CD14-positive monocyte (primary cell): ENCODE data around the gene SRC. TPM values are rescaled to one million over a fixed set of nuclear protein-coding genes. Genes with fewer than 3 reads are reported as not detected.

Source experiments
- DNase-seq, 3 donors: peaks; one replicate each; pipeline ENCODE4 v3.0.0-alpha.2; 2011 to 2022
- H2AFZ ChIP-seq: 2 replicates; pipeline ENCODE4 v1.6.0; 2012; ENCODE audit warnings: mild to moderate bottlenecking, low read depth, low read length, inconsistent platforms; ENCODE audit not compliant: insufficient read depth, poor library complexity, severe bottlenecking
- H3K27ac ChIP-seq, 2 donors: 1 replicate in 1 of 2; 2 replicates in 1 of 2; pipeline ENCODE4 v1.5.1; 2012 to 2013; ENCODE audit warnings: low read length in 2 of 2, control low read depth in 1 of 2, inconsistent platforms in 1 of 2, low read depth in 1 of 2, mild to moderate bottlenecking in 1 of 2
- H3K27me3 ChIP-seq, 2 donors: one replicate each; pipeline versions ENCODE4 v1.6.0 to v1.6.1; 2011 to 2013; ENCODE audit warnings: low read length in 2 of 2; ENCODE audit not compliant: control insufficient read depth in 2 of 2, insufficient read depth in 2 of 2
- H3K36me3 ChIP-seq, 2 donors: replicated peaks in 1 of 2; 1 replicate in 1 of 2; 2 replicates in 1 of 2; pipeline versions ENCODE4 v1.5.1 to v1.6.1; 2012 to 2013; ENCODE audit warnings: low read length in 2 of 2, control low read depth in 1 of 2, inconsistent platforms in 1 of 2, mild to moderate bottlenecking in 1 of 2; ENCODE audit not compliant: insufficient read depth in 2 of 2, control insufficient read depth in 1 of 2
- H3K4me1 ChIP-seq, 2 donors: 1 replicate in 1 of 2; 2 replicates in 1 of 2; pipeline versions ENCODE4 v1.5.1 to v1.6.1; 2012 to 2013; ENCODE audit warnings: low read length in 2 of 2, control low read depth in 1 of 2, inconsistent platforms in 1 of 2, mild to moderate bottlenecking in 1 of 2, moderate library complexity in 1 of 2; ENCODE audit not compliant: insufficient read depth in 2 of 2, control insufficient read depth in 1 of 2
- H3K4me2 ChIP-seq: replicated peaks from 2 replicates; pipeline ENCODE3; 2012; ENCODE audit warnings: low read length, moderate library complexity, mild to moderate bottlenecking; ENCODE audit not compliant: poor library complexity, severe bottlenecking; ENCODE audit errors: extremely low read depth
- H3K4me3 ChIP-seq, 3 experiments: fragments of 200-600 bp in 1 of 3; sonication (generic) in 1 of 3; replicated peaks in 1 of 3; 1 replicate in 2 of 3; 2 replicates in 1 of 3; pipeline ENCODE4 v1.5.1; 2011 to 2013; ENCODE audit warnings: low read length in 3 of 3, mild to moderate bottlenecking in 3 of 3, control low read depth in 2 of 3, low read depth in 2 of 3, inconsistent platforms in 1 of 3, moderate library complexity in 1 of 3
- H3K79me2 ChIP-seq: 2 replicates; pipeline ENCODE4 v1.6.0; 2012; ENCODE audit warnings: mild to moderate bottlenecking, control low read depth, inconsistent platforms, low read length, moderate library complexity; ENCODE audit not compliant: insufficient read depth
- H3K9ac ChIP-seq: 2 replicates; pipeline ENCODE4 v1.6.0; 2017; ENCODE audit warnings: low read length, mild to moderate bottlenecking; ENCODE audit not compliant: insufficient read depth, poor library complexity, severe bottlenecking
- H3K9me3 ChIP-seq, 2 donors: replicated peaks in 1 of 2; 1 replicate in 1 of 2; 2 replicates in 1 of 2; pipeline versions ENCODE4 v1.5.1 to v1.6.1; 2012 to 2013; ENCODE audit warnings: low read length in 2 of 2, control low read depth in 1 of 2; ENCODE audit not compliant: control insufficient read depth in 1 of 2, insufficient read depth in 1 of 2
- H4K20me1 ChIP-seq: 2 replicates; pipeline ENCODE4 v1.6.0; 2012; ENCODE audit warnings: mild to moderate bottlenecking, low read length, control low read depth, moderate library complexity; ENCODE audit not compliant: insufficient read depth
- H3K27ac Mint-ChIP-seq, 7 donors: one replicate each; pipeline ENCODE4 v1.8.0; 2020; ENCODE audit warnings: mild to moderate bottlenecking in 7 of 7, mixed read lengths in 7 of 7, moderate library complexity in 6 of 7, inconsistent platforms in 2 of 7
- H3K27me3 Mint-ChIP-seq, 3 donors: one replicate each; pipeline ENCODE4 v1.8.0; 2021 to 2022; ENCODE audit warnings: low read depth in 3 of 3, mild to moderate bottlenecking in 3 of 3, mixed read lengths in 3 of 3, moderate library complexity in 3 of 3, inconsistent platforms in 1 of 3
- H3K36me3 Mint-ChIP-seq, 2 donors: one replicate each; pipeline ENCODE4 v1.8.0; 2020; ENCODE audit warnings: mixed read lengths in 2 of 2, inconsistent platforms in 1 of 2, mild to moderate bottlenecking in 1 of 2
- H3K4me1 Mint-ChIP-seq: one replicate; pipeline ENCODE4 v1.8.0; 2020; ENCODE audit warnings: mild to moderate bottlenecking, mixed read lengths
- H3K4me3 Mint-ChIP-seq, 2 donors: one replicate each; pipeline ENCODE4 v1.8.0; 2020; ENCODE audit warnings: mild to moderate bottlenecking in 2 of 2, mixed read lengths in 2 of 2, moderate library complexity in 1 of 2
- H3K9me3 Mint-ChIP-seq, 7 donors: one replicate each; pipeline ENCODE4 v1.8.0; 2020 to 2022; ENCODE audit warnings: mixed read lengths in 7 of 7, mild to moderate bottlenecking in 6 of 7, moderate library complexity in 6 of 7, inconsistent platforms in 2 of 7
- WGBS: methylation state at CpG from one replicate; pipeline ENCODE4 v1.1.5; 2013; ENCODE audit warnings: missing lambda C conversion rate; ENCODE audit not compliant: insufficient coverage; 5-methylcytosine and 5-hydroxymethylcytosine counted together
- intact Hi-C, 2 donors: fragments of 100-400 bp; cut with micrococcal nuclease; formaldehyde crosslinking; loops; one replicate each; pipeline versions ENCODE4 v1.15.0 to v1.15.1; 2023
- polyA plus RNA-seq, 3 donors: library from polyadenylated mRNA; depleted of rRNA in 1 of 3; unstranded in 2 of 3; stranded (reverse) in 1 of 3; fragments of 300-500 nt in 2 of 3; fragments of >200 nt in 1 of 3; fragmentation: Illumina TruSeq in 2 of 3; gene quantifications; 1 replicate in 2 of 3; 2 replicates in 1 of 3; pipeline ENCODE4 v1.2.3, GENCODE V29; 2012 to 2021
- TF ChIP-seq, protein P1 (sequence below): fragments of 200-600 bp; IDR thresholded peaks from one replicate; pipeline ENCODE4 v1.8.0; 2022; ENCODE audit warnings: antibody characterized with exemption, mild to moderate bottlenecking

Gene SRC
- polyA plus RNA-seq, 3 donors, result 4.9 to 55.1 (median 6.8) TPM

- H3K4me1 ChIP-seq, result peaks cover 50 to 61% of the 10 kb centered on the region in 2 donors
- Mint-ChIP-seq H3K36me3 (peaks cover 36 to 38% of the 10 kb centered on the region in 2 donors), H3K27ac (no peak overlapping the region), H3K27me3 (peaks cover 0 to 12% (median 1%) of the 10 kb centered on the region in 3 donors), H3K9me3 (peaks cover 0 to 5% (median 0%) of the 10 kb centered on the region in 7 donors), H3K4me1 (peaks cover 62% of the 10 kb centered on the region), H3K4me3 (no peak overlapping the region)
- H3K4me2 ChIP-seq, result no peak overlapping the region
- H3K36me3 ChIP-seq, result peaks cover 0 to 12% of the 10 kb centered on the region in 2 donors
- TF ChIP-seq, protein P1, sequence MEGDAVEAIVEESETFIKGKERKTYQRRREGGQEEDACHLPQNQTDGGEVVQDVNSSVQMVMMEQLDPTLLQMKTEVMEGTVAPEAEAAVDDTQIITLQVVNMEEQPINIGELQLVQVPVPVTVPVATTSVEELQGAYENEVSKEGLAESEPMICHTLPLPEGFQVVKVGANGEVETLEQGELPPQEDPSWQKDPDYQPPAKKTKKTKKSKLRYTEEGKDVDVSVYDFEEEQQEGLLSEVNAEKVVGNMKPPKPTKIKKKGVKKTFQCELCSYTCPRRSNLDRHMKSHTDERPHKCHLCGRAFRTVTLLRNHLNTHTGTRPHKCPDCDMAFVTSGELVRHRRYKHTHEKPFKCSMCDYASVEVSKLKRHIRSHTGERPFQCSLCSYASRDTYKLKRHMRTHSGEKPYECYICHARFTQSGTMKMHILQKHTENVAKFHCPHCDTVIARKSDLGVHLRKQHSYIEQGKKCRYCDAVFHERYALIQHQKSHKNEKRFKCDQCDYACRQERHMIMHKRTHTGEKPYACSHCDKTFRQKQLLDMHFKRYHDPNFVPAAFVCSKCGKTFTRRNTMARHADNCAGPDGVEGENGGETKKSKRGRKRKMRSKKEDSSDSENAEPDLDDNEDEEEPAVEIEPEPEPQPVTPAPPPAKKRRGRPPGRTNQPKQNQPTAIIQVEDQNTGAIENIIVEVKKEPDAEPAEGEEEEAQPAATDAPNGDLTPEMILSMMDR, result no peak
- no peak overlapping the region for H3K4me3 ChIP-seq
- H3K79me2 ChIP-seq, result peaks cover 11% of the 10 kb centered on the region
- H2AFZ ChIP-seq, result no peak overlapping the region
- no peak overlapping the region for H3K9ac ChIP-seq
- no peak overlapping the region for H3K27ac ChIP-seq
- DNase-seq, result no peak
- H3K9me3 ChIP-seq, result no peaks in the 10 kb centered on the region
- peaks cover 47% of the 10 kb centered on the region for H4K20me1 ChIP-seq
- intact Hi-C loops, result no loop called here
- 65% methylated on average over 4 of the region's 8 CpGs for WGBS
- H3K27me3 ChIP-seq, result no peaks in the 10 kb centered on the region
These were observed 15.4 kb downstream of the SRC start for GRCh38 chr20:37361336-37361735.

DNA sequence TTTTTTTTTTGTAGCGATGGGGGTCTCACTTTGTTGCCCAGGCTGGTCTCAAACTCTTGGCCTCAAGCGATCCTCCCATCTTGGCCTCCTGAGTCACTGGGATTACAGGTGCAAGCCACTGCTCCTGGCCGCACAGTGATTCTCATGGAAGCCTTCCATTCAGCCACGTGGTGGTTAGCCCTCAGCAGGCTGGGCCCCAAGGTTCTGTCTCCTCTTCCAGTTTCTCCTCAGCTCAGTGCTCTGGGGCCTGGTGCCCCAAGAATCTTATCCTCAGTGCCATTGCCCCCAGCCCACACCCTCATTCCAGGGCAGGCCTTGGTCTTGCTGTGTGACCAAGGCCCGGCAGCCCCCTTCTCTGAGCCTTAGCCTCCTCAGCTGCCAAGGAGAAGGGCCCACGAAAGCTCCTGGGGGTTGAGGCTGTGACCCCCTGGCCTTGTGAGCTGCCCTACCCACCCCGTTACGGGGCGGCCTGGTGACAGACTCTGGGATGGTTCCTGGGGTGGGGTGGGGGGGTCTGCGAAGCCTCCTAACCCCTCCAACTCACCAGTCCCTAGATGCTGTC lies 16.4 kb downstream of the SRC start:
- H3K27ac ChIP-seq, result no peak overlapping the region
- peaks cover 0 to 12% of the 10 kb centered on the region in 2 donors for H3K36me3 ChIP-seq
- peaks cover 11% of the 10 kb centered on the region for H3K79me2 ChIP-seq
- H3K9ac ChIP-seq, result no peak overlapping the region
- no peaks in the 10 kb centered on the region for H3K9me3 ChIP-seq
- no peaks in the 10 kb centered on the region for H3K27me3 ChIP-seq
- no peak overlapping the region for H3K4me2 ChIP-seq
- Mint-ChIP-seq H3K36me3 (peaks cover 36 to 39% of the 10 kb centered on the region in 2 donors), H3K27me3 (peaks cover 0 to 9% (median 1%) of the 10 kb centered on the region in 3 donors), H3K27ac (no peak overlapping the region), H3K4me3 (no peak overlapping the region), H3K4me1 (peaks cover 62% of the 10 kb centered on the region), H3K9me3 (peaks cover 0 to 5% (median 0%) of the 10 kb centered on the region in 7 donors)
- intact Hi-C loops, result no loop called here
- peaks cover 37% of the 10 kb centered on the region for H4K20me1 ChIP-seq
- H2AFZ ChIP-seq, result no peak overlapping the region
- DNase-seq, result no peak
- 89% methylated on average over 5 of the region's 10 CpGs for WGBS
- no peak overlapping the region for H3K4me3 ChIP-seq
- TF ChIP-seq, protein P1, result no peak
- H3K4me1 ChIP-seq, result peaks cover 50 to 61% of the 10 kb centered on the region in 2 donors
